Measurements from ENCODE around the gene ARL15. TPM values are rescaled to one million over a fixed set of nuclear protein-coding genes. Genes with fewer than 3 reads are reported as not detected.

The ARL15 gene
- total RNA-seq, 1 donor from 2014 or later: 14.0 TPM

- peaks cover 2% of the 10 kb centered on the region for H3K9me3 Mint-ChIP-seq (ENCODE audit: low read depth)
- H3K27ac Mint-ChIP-seq (ENCODE audit: unreplicated experiment): no peak overlapping the region
- H3K36me3 Mint-ChIP-seq (ENCODE audit: low read depth): peaks cover 2% of the 10 kb centered on the region
- H3K4me1 Mint-ChIP-seq (ENCODE audit: low read depth): peaks cover 8% of the 10 kb centered on the region
- no peaks in the 10 kb centered on the region for H3K27me3 Mint-ChIP-seq (ENCODE audit: low read depth)
- H3K4me3 Mint-ChIP-seq (ENCODE audit: unreplicated experiment): no peak overlapping the region
- no peak for TF ChIP-seq CTCF (IDR thresholded peaks at IDR 0.05)
- no peak for DNase-seq (ENCODE audit: low spot score)
These were observed 27.5 kb downstream of the ARL15 start for GRCh38 chr5:54282876-54283275.

- no peak for TF ChIP-seq CTCF (IDR thresholded peaks at IDR 0.05)
- H3K27ac Mint-ChIP-seq (ENCODE audit: unreplicated experiment): no peak overlapping the region
- H3K4me3 Mint-ChIP-seq (ENCODE audit: unreplicated experiment): no peak overlapping the region
- peaks cover 2% of the 10 kb centered on the region for H3K9me3 Mint-ChIP-seq (ENCODE audit: low read depth)
- H3K36me3 Mint-ChIP-seq (ENCODE audit: low read depth): peaks cover 2% of the 10 kb centered on the region
- DNase-seq (ENCODE audit: low spot score): no peak
- H3K4me1 Mint-ChIP-seq (ENCODE audit: low read depth): peaks cover 9% of the 10 kb centered on the region
- no peaks in the 10 kb centered on the region for H3K27me3 Mint-ChIP-seq (ENCODE audit: low read depth)
These were observed 28.2 kb downstream of the ARL15 start for GRCh38 chr5:54281960-54282692.

GRCh38 chr5:54279960-54280359 lies 30.4 kb downstream of the ARL15 start:
- no peak for DNase-seq (ENCODE audit: low spot score)
- H3K27me3 Mint-ChIP-seq (ENCODE audit: low read depth): no peaks in the 10 kb centered on the region
- H3K4me1 Mint-ChIP-seq (ENCODE audit: low read depth): peaks cover 9% of the 10 kb centered on the region
- no peak overlapping the region for H3K4me3 Mint-ChIP-seq (ENCODE audit: unreplicated experiment)
- peaks cover 2% of the 10 kb centered on the region for H3K9me3 Mint-ChIP-seq (ENCODE audit: low read depth)
- H3K27ac Mint-ChIP-seq (ENCODE audit: unreplicated experiment): no peak overlapping the region
- TF ChIP-seq CTCF (IDR thresholded peaks at IDR 0.05): no peak
- peaks cover 2% of the 10 kb centered on the region for H3K36me3 Mint-ChIP-seq (ENCODE audit: low read depth)

- peaks cover 9% of the 10 kb centered on the region for H3K4me1 Mint-ChIP-seq (ENCODE audit: low read depth)
These were observed 31.2 kb downstream of the ARL15 start for GRCh38 chr5:54278979-54279717.

More at GRCh38 chr5:54278979-54279717, 31.2 kb downstream of the ARL15 start:
- DNase-seq (ENCODE audit: low spot score): no peak
- H3K27me3 Mint-ChIP-seq (ENCODE audit: low read depth): no peaks in the 10 kb centered on the region
- no peak overlapping the region for H3K27ac Mint-ChIP-seq (ENCODE audit: unreplicated experiment)
- peaks cover 2% of the 10 kb centered on the region for H3K9me3 Mint-ChIP-seq (ENCODE audit: low read depth)
- TF ChIP-seq CTCF (IDR thresholded peaks at IDR 0.05): no peak
- H3K4me3 Mint-ChIP-seq (ENCODE audit: unreplicated experiment): no peak overlapping the region
- peaks cover 2% of the 10 kb centered on the region for H3K36me3 Mint-ChIP-seq (ENCODE audit: low read depth)

Data from chondrocyte (in vitro differentiated cells).